OCI-LY1 (cell line): ENCODE measurements around the gene CTNNA1.

ENCODE experiments used
- H2AFZ ChIP-seq: fragments of 200-600 bp; sonication (generic), shearing (Covaris generic); 2 replicates; pipeline ENCODE4 v1.6.0; 2014; ENCODE audit warnings: antibody characterized with exemption, mild to moderate bottlenecking, low read length
- H3F3A ChIP-seq: fragments of 200-600 bp; sonication (generic), shearing (Covaris generic); 2 replicates; pipeline ENCODE4 v1.6.0; 2014; ENCODE audit warnings: mild to moderate bottlenecking, antibody characterized with exemption, low read length, moderate library complexity; ENCODE audit not compliant: insufficient read depth
- H3K27ac ChIP-seq: fragments of 200-600 bp; sonication (generic); 2 replicates; pipeline ENCODE4 v1.5.1; 2014; ENCODE audit warnings: low read length, mixed run types, mild to moderate bottlenecking, low read depth; ENCODE audit not compliant: poor library complexity, severe bottlenecking
- H3K27me3 ChIP-seq: fragments of 200-600 bp; sonication (generic); 2 replicates; pipeline ENCODE4 v1.6.0; 2014; ENCODE audit warnings: antibody characterized with exemption, mild to moderate bottlenecking, low read length, moderate library complexity; ENCODE audit not compliant: insufficient read depth
- H3K36me3 ChIP-seq: fragments of 200-600 bp; sonication (generic); 2 replicates; pipeline ENCODE4 v1.6.1; 2014; ENCODE audit warnings: mild to moderate bottlenecking, antibody characterized with exemption, low read length, moderate library complexity, mixed read lengths; ENCODE audit not compliant: insufficient read depth
- H3K4me1 ChIP-seq: fragments of 200-600 bp; sonication (generic); 2 replicates; pipeline ENCODE4 v1.5.1; 2014; ENCODE audit warnings: mild to moderate bottlenecking, low read length, moderate library complexity; ENCODE audit not compliant: insufficient read depth, severe bottlenecking
- H3K4me2 ChIP-seq: fragments of 200-600 bp; sonication (generic), shearing (Covaris generic); 2 replicates; pipeline ENCODE4 v1.6.1; 2014; ENCODE audit warnings: low read length
- H3K4me3 ChIP-seq: fragments of 200-600 bp; sonication (generic); 2 replicates; pipeline ENCODE4 v1.5.1; 2014; ENCODE audit warnings: low read length, low read depth, mild to moderate bottlenecking, mixed read lengths; ENCODE audit not compliant: poor library complexity, severe bottlenecking
- H3K79me2 ChIP-seq: fragments of 200-600 bp; shearing (Covaris generic); 2 replicates; pipeline ENCODE4 v1.6.1; 2016; ENCODE audit warnings: mixed run types, low read length, mixed read lengths; ENCODE audit not compliant: insufficient read depth
- H3K9ac ChIP-seq: fragments of 200-600 bp; sonication (generic), shearing (Covaris generic); 2 replicates; pipeline ENCODE4 v1.6.1; 2014; ENCODE audit warnings: mild to moderate bottlenecking, low read length, mixed read lengths
- H3K9me2 ChIP-seq: fragments of 200-600 bp; sonication (generic), shearing (Covaris generic); 2 replicates; pipeline ENCODE4 v1.6.1; 2014; ENCODE audit warnings: low read depth, mild to moderate bottlenecking, low read length, mixed read lengths
- H3K9me3 ChIP-seq: fragments of 200-600 bp; shearing (Covaris generic); 2 replicates; pipeline ENCODE4 v1.6.1; 2014; ENCODE audit warnings: low read length, mixed read lengths
- H4K20me1 ChIP-seq: fragments of 200-600 bp; sonication (generic), shearing (Covaris generic); 2 replicates; pipeline ENCODE4 v1.6.0; 2016; ENCODE audit warnings: mild to moderate bottlenecking, low read length; ENCODE audit not compliant: insufficient read depth
- CTCF ChIP-seq: fragments of 200-600 bp; sonication (generic), shearing (Covaris generic); IDR thresholded peaks from 2 replicates; pipeline ENCODE4 v1.5.1; 2017; ENCODE audit warnings: mild to moderate bottlenecking, antibody characterized with exemption, low read length, moderate library complexity, mixed read lengths
- EZH2 ChIP-seq: fragments of 200-600 bp; sonication (generic), shearing (Covaris generic); IDR thresholded peaks from 2 replicates; pipeline ENCODE4 v1.8.0; 2017; ENCODE audit warnings: borderline replicate concordance, mixed run types, mild to moderate bottlenecking, antibody characterized with exemption, low read length, moderate library complexity, mixed read lengths

CTNNA1 gene

GRCh38 chr5:138789771-138790242 is 36.6 kb downstream of the CTNNA1 start:
- Histone ChIP-seq H3K27me3 (no peaks in the 10 kb centered on the region), H3K4me2 (no peak overlapping the region), H4K20me1 (no peaks in the 10 kb centered on the region), H3F3A (no peaks in the 10 kb centered on the region), H3K9me3 (no peaks in the 10 kb centered on the region), H3K36me3 (no peaks in the 10 kb centered on the region), H2AFZ (no peak overlapping the region), H3K4me1 (no peaks in the 10 kb centered on the region), H3K27ac (no peak overlapping the region), H3K9ac (no peak overlapping the region), H3K9me2 (no peaks in the 10 kb centered on the region), H3K4me3 (no peak overlapping the region), H3K79me2 (no peaks in the 10 kb centered on the region)
- TF ChIP-seq CTCF (peak; percentile 70), EZH2 (no peak)

GRCh38 chr5:138790684-138791083 is 37.5 kb downstream of the CTNNA1 start:
- H4K20me1 ChIP-seq: no peaks in the 10 kb centered on the region
- H3K27ac ChIP-seq: no peak overlapping the region
- no peaks in the 10 kb centered on the region for H3K79me2 ChIP-seq
- H2AFZ ChIP-seq: no peak overlapping the region
- no peak overlapping the region for H3K9ac ChIP-seq
- H3F3A ChIP-seq: no peaks in the 10 kb centered on the region
- no peaks in the 10 kb centered on the region for H3K9me3 ChIP-seq
- no peaks in the 10 kb centered on the region for H3K27me3 ChIP-seq
- H3K9me2 ChIP-seq: no peaks in the 10 kb centered on the region
- no peak overlapping the region for H3K4me2 ChIP-seq
- H3K4me3 ChIP-seq: no peak overlapping the region
- H3K36me3 ChIP-seq: no peaks in the 10 kb centered on the region
- no peaks in the 10 kb centered on the region for H3K4me1 ChIP-seq
- TF ChIP-seq CTCF (no peak), EZH2 (no peak)

- Histone ChIP-seq H3K79me2 (no peaks in the 10 kb centered on the region), H2AFZ (no peak overlapping the region), H3K27ac (no peak overlapping the region), H3K9me2 (no peaks in the 10 kb centered on the region), H3K4me1 (no peaks in the 10 kb centered on the region), H3K9me3 (no peaks in the 10 kb centered on the region), H3K27me3 (no peaks in the 10 kb centered on the region), H4K20me1 (no peaks in the 10 kb centered on the region), H3K4me3 (no peak overlapping the region), H3K9ac (no peak overlapping the region), H3F3A (no peaks in the 10 kb centered on the region), H3K4me2 (no peak overlapping the region), H3K36me3 (no peaks in the 10 kb centered on the region)
- TF ChIP-seq CTCF (no peak), EZH2 (no peak)
Measured at GRCh38 chr5:138792195-138792790, 39.1 kb downstream of the CTNNA1 start.
